H9 (cell line): ENCODE measurements around the gene TLN1. TPM values are rescaled to one million over a fixed set of nuclear protein-coding genes. Genes with fewer than 3 reads are reported as not detected.

Experiments used
- DNase-seq: peaks from one replicate; pipeline ENCODE4 v3.0.0-alpha.2; 2017
- H2AFZ ChIP-seq: one replicate; pipeline ENCODE4 v1.6.1; 2013; ENCODE audit warnings: mild to moderate bottlenecking, low read length, control low read depth, moderate library complexity
- H2AK5ac ChIP-seq: 2 replicates; pipeline ENCODE4 v1.6.1; 2013; ENCODE audit warnings: low read length, control low read depth, mixed read lengths; ENCODE audit not compliant: insufficient read length
- H2BK120ac ChIP-seq: one replicate; pipeline ENCODE4 v1.6.1; 2013; ENCODE audit warnings: low read depth, mild to moderate bottlenecking, low read length, control low read depth, inconsistent platforms; ENCODE audit not compliant: poor library complexity, severe bottlenecking
- H2BK12ac ChIP-seq: 2 replicates; pipeline ENCODE4 v1.6.1; 2013; ENCODE audit warnings: low read length, control low read depth, mixed read lengths, low read depth; ENCODE audit not compliant: insufficient read length
- H2BK15ac ChIP-seq: 2 replicates; pipeline ENCODE4 v1.6.1; 2013; ENCODE audit warnings: low read depth, low read length, control low read depth
- H2BK20ac ChIP-seq: one replicate; pipeline ENCODE4 v1.6.1; 2013; ENCODE audit warnings: low read depth, mild to moderate bottlenecking, low read length, control low read depth, inconsistent platforms; ENCODE audit not compliant: poor library complexity, severe bottlenecking
- H2BK5ac ChIP-seq: 2 replicates; pipeline ENCODE4 v1.6.1; 2013; ENCODE audit warnings: low read length, control low read depth, mixed read lengths; ENCODE audit not compliant: insufficient read length
- H3K14ac ChIP-seq: 2 replicates; pipeline ENCODE4 v1.6.1; 2013; ENCODE audit warnings: low read length, control low read depth; ENCODE audit not compliant: insufficient read depth
- H3K18ac ChIP-seq: 2 replicates; pipeline ENCODE4 v1.6.1; 2013; ENCODE audit warnings: low read depth, mild to moderate bottlenecking, mixed read lengths, low read length, control low read depth; ENCODE audit not compliant: insufficient read length
- H3K23ac ChIP-seq: 2 replicates; pipeline ENCODE4 v1.6.1; 2013; ENCODE audit warnings: low read length, control low read depth, mixed read lengths, low read depth; ENCODE audit not compliant: insufficient read length
- H3K23me2 ChIP-seq: 2 replicates; pipeline ENCODE4 v1.6.1; 2013; ENCODE audit warnings: low read depth, mild to moderate bottlenecking, mixed read lengths, low read length, control low read depth; ENCODE audit not compliant: insufficient read length, poor library complexity, severe bottlenecking
- H3K27ac ChIP-seq: 2 replicates; pipeline ENCODE4 v1.5.1; 2013; ENCODE audit warnings: low read length, control low read depth, mixed read lengths, low read depth; ENCODE audit not compliant: insufficient read length
- H3K27me3 ChIP-seq: 2 replicates; pipeline ENCODE4 v1.6.1; 2013; ENCODE audit warnings: low read length, control low read depth, inconsistent platforms; ENCODE audit not compliant: insufficient read depth
- H3K4ac ChIP-seq: 2 replicates; pipeline ENCODE4 v1.6.1; 2013; ENCODE audit warnings: low read depth, mild to moderate bottlenecking, control low read depth, inconsistent platforms, low read length, moderate library complexity
- H3K4me1 ChIP-seq: 2 replicates; pipeline ENCODE4 v1.6.1; 2013; ENCODE audit warnings: low read length, control low read depth, inconsistent platforms; ENCODE audit not compliant: insufficient read depth
- H3K4me2 ChIP-seq: 2 replicates; pipeline ENCODE4 v1.6.1; 2013; ENCODE audit warnings: low read length, control low read depth, mixed read lengths; ENCODE audit not compliant: insufficient read length, insufficient read depth
- H3K56ac ChIP-seq: 2 replicates; pipeline ENCODE4 v1.6.1; 2013; ENCODE audit warnings: low read depth, mild to moderate bottlenecking, mixed read lengths, low read length, control low read depth; ENCODE audit not compliant: insufficient read length
- H3K79me1 ChIP-seq: 2 replicates; pipeline ENCODE4 v1.6.1; 2013; ENCODE audit warnings: low read depth, mild to moderate bottlenecking, moderate library complexity, low read length, control low read depth, inconsistent platforms; ENCODE audit not compliant: insufficient read depth, poor library complexity, severe bottlenecking
- H3K79me2 ChIP-seq: 2 replicates; pipeline ENCODE4 v1.6.1; 2013; ENCODE audit warnings: low read length, control low read depth, inconsistent platforms; ENCODE audit not compliant: insufficient read depth
- H3K9ac ChIP-seq: 2 replicates; pipeline ENCODE4 v1.6.1; 2013; ENCODE audit warnings: low read length, control low read depth, mixed read lengths; ENCODE audit not compliant: insufficient read length; ENCODE audit errors: extremely low read depth
- H3K9me3 ChIP-seq: one replicate; pipeline ENCODE4 v1.6.1; 2013; ENCODE audit warnings: low read depth, low read length, inconsistent platforms; ENCODE audit not compliant: control insufficient read depth
- H3T11ph ChIP-seq: one replicate; pipeline ENCODE4 v1.6.1; 2013; ENCODE audit warnings: mild to moderate bottlenecking, low read length, control low read depth, inconsistent platforms
- H4K20me1 ChIP-seq: one replicate; pipeline ENCODE4 v1.6.1; 2013; ENCODE audit not compliant: control insufficient read depth, insufficient read length, insufficient read depth
- H4K5ac ChIP-seq: 2 replicates; pipeline ENCODE4 v1.6.1; 2013; ENCODE audit warnings: low read depth, mild to moderate bottlenecking, mixed read lengths, low read length, control low read depth; ENCODE audit not compliant: insufficient read length
- H4K8ac ChIP-seq: replicated peaks from 2 replicates; pipeline ENCODE4 v1.6.1; 2013; ENCODE audit warnings: low read length, control low read depth, mixed read lengths, low read depth; ENCODE audit not compliant: insufficient read length
- H4K91ac ChIP-seq: 2 replicates; pipeline ENCODE4 v1.6.1; 2013; ENCODE audit warnings: low read depth, mild to moderate bottlenecking, moderate library complexity, mixed read lengths, low read length, control low read depth; ENCODE audit not compliant: insufficient read length
- H3K27ac Mint-ChIP-seq, 3 experiments: 2 replicates in 2 of 3; 3 replicates in 1 of 3; pipeline ENCODE4 v1.8.0; 2020 to 2021; ENCODE audit warnings: mixed read lengths in 3 of 3, mild to moderate bottlenecking in 1 of 3, moderate library complexity in 1 of 3
- H3K27me3 Mint-ChIP-seq: 2 replicates; pipeline ENCODE4 v1.8.0; 2021; ENCODE audit warnings: low read depth, mild to moderate bottlenecking, moderate library complexity, mixed read lengths
- H3K36me3 Mint-ChIP-seq, 3 experiments: 2 replicates in 2 of 3; 3 replicates in 1 of 3; pipeline ENCODE4 v1.8.0; 2020 to 2021; ENCODE audit warnings: low read depth in 3 of 3, mixed read lengths in 3 of 3; ENCODE audit not compliant: insufficient read depth in 1 of 3
- H3K4me1 Mint-ChIP-seq, 2 experiments: 2 replicates each; pipeline ENCODE4 v1.8.0; 2020; ENCODE audit warnings: mixed read lengths in 2 of 2
- H3K4me3 Mint-ChIP-seq, 2 experiments: 2 replicates in 1 of 2; 3 replicates in 1 of 2; pipeline ENCODE4 v1.8.0; 2020 to 2021; ENCODE audit warnings: mild to moderate bottlenecking in 2 of 2, mixed read lengths in 2 of 2, moderate library complexity in 1 of 2
- H3K9me3 Mint-ChIP-seq, 2 experiments: 2 replicates in 1 of 2; 3 replicates in 1 of 2; pipeline ENCODE4 v1.8.0; 2020; ENCODE audit warnings: mild to moderate bottlenecking in 2 of 2, mixed read lengths in 2 of 2, moderate library complexity in 1 of 2
- CTCF ChIP-seq: fragments of 200-600 bp; sonication (generic); conservative IDR thresholded peaks from 3 replicates; pipeline ENCODE4 v1.8.0; 2021; ENCODE audit warnings: antibody characterized with exemption, mild to moderate bottlenecking
- WGBS: extraction: QIAGEN DNeasy Blood & Tissue Kit; methylation state at CpG from one replicate; pipeline ENCODE4 v1.1.7; 2013; ENCODE audit warnings: missing lambda C conversion rate, low lambda C conversion rate, mixed read lengths; ENCODE audit not compliant: insufficient read length; ENCODE audit errors: extremely low coverage; 5-methylcytosine and 5-hydroxymethylcytosine counted together
- total RNA-seq: library from RNA; stranded (reverse); gene quantifications from 2 replicates; pipeline ENCODE4 v1.2.1, GENCODE V29; 2021

TLN1 gene
- total RNA-seq, 1 experiment from 2014 or later = 102 TPM

GRCh38 chr9:35652829-35653209 lies 79.2 kb downstream of the TLN1 start:
- Mint-ChIP-seq H3K36me3 (peaks cover 0 to under 1% (median 0%) of the 10 kb centered on the region in 3 experiments; a peak in 1 of 7 replicates), H3K4me3 (no peak overlapping the region), H3K27me3 (peaks cover 21% of the 10 kb centered on the region), H3K27ac (no peak overlapping the region), H3K4me1 (peaks cover 25 to 32% of the 10 kb centered on the region in 2 experiments), H3K9me3 (peaks cover under 1 to 1% of the 10 kb centered on the region in 2 experiments; a peak in 3 of 5 replicates)
- Histone ChIP-seq H3K9ac (no peak overlapping the region), H3T11ph (no peak overlapping the region), H3K23ac (no peak overlapping the region), H3K79me1 (no peaks in the 10 kb centered on the region), H2BK12ac (no peak overlapping the region), H3K14ac (no peak overlapping the region), H3K23me2 (peaks cover 7% of the 10 kb centered on the region), H3K27me3 (0 out of 2 replicates have a peak, but pooled peaks cover 2% of the 10 kb centered on the region), H3K79me2 (no peaks in the 10 kb centered on the region), H3K18ac (no peak overlapping the region), H3K4me1 (peaks cover 3% of the 10 kb centered on the region; the same call in 1 of the 2 replicates), H3K4ac (no peak overlapping the region), H4K20me1 (no peaks in the 10 kb centered on the region), H3K9me3 (no peaks in the 10 kb centered on the region), H3K56ac (no peak overlapping the region), H3K4me2 (no peak overlapping the region), H2AFZ (no peak overlapping the region), H2BK15ac (no peak overlapping the region), H2BK5ac (no peak overlapping the region), H4K5ac (no peak overlapping the region), H4K91ac (no peak overlapping the region), H3K27ac (no peak overlapping the region), H2BK20ac (no peak overlapping the region), H4K8ac (no peak overlapping the region), H2BK120ac (no peak overlapping the region), H2AK5ac (no peak overlapping the region)
- TF ChIP-seq CTCF = no peak
- DNase-seq = no peak
- WGBS = no CpG with 5 or more reads among the region's 8 CpGs
